Stimulated activated CD4-positive, alpha-beta T cell treated with anti-CD3 and anti-CD28 coated beads, Interleukin-1b, Interleukin-23, amount 100 ng/mL, for 1 hour (primary cell): ENCODE measurements around the gene JDP2.
"Not testable (repeated sequence)": the region's sequence is repeated elsewhere in the genome, so short reads cannot be mapped to it uniquely, and the experiment has no call there.

ENCODE experiments used
- DNase-seq, 2 donors: peaks; one replicate each; pipeline ENCODE4 v3.0.0-alpha.2; 2020; ENCODE audit warnings: low read depth in 2 of 2

JDP2 gene, protein sequence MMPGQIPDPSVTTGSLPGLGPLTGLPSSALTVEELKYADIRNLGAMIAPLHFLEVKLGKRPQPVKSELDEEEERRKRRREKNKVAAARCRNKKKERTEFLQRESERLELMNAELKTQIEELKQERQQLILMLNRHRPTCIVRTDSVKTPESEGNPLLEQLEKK

DNA sequence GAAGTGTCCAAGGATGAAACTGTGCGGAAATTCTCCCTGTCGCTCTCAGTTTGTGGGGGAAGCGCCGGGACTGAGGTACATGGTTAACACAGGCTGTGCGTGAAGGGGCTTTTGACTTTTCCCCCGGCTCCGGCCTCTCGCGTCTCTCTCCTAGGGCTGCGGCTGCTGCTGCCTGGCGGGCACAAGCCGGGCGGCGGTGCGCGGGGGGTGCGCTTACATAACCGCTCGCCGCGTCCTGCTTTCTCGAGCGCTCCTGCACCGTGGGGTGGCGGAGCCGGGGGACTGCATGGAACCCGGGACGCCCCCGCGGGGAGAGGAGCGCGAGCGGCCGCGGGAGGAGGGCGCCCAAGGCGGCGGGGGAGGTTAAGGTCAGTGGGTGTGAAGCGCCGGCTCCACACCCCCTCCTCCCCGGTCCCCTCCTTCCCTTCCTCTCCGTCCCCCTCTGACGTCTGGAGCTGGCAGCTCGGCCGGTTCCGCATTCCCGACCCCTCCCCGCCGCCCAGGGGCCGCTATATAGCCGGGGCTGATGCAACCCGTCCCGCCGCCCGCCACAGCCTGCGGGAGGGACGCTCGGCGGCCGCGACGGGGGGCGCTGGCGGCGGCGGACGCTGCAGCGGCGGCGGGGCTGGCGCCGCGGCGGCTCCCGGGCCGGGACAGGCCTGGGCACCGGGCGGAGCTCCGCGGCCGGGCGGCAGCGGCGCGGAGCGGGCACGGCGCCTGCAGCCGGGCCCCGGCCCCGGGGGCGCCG, at the start of gene JDP2:
Gene JDP2 (plus strand): TSS at position 541 of the 748 bp plus-strand sequence. CDS start 9,899 bp downstream, outside the sequence.
- peak; percentile 1 to 14 for DNase-seq

DNA sequence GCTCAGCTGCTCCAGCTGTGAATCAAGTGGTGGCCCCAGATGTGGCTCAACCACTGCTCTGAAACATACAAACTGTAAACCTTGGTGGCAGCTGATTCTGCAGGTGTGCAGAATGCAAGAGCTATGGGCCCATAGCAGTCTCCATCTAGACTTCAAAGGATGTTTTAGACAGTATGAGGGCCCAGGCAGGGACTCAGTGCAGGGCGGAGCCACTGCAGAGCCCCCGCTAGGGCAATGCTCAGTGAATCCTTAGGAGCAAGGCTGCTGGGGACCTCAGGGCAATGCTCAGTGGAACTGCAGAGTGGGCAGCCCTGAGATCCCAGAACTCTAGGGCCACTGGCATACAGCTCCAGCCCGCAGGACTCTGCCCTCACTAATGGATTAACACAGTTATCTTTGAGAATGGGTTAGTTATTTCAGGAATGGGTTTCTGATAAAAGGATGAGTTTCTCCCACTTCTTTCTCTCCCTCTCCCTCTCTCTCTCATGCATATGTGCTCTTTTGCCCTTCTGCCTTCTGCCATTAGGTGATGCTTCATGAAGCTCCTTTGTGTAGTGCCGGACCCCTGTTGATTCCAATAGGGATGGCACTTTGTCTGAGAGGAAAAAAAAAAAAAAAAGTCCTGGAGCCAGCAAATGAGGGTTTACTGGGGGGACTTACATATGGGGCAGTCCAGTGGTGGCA, 48.4 kb upstream of the JDP2 start:
- DNase-seq, result no peak

DNA sequence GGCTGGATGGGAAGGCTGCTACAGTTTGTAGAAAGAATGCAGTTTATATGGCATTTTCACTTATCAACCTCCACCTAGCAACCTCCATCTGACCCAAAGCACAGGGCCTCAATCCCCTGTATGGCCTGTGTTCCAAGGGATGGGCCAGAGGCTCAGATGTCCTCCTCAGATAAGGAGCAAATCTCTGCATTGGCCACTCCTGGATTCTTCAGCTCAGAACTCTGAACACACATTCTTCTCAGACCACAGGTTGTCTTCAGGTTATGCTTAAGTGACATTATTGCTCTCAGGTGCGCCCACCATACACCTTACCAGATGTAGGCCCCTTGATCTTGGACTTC, 47.9 kb upstream of the JDP2 start:
- DNase-seq, result no peak

DNA sequence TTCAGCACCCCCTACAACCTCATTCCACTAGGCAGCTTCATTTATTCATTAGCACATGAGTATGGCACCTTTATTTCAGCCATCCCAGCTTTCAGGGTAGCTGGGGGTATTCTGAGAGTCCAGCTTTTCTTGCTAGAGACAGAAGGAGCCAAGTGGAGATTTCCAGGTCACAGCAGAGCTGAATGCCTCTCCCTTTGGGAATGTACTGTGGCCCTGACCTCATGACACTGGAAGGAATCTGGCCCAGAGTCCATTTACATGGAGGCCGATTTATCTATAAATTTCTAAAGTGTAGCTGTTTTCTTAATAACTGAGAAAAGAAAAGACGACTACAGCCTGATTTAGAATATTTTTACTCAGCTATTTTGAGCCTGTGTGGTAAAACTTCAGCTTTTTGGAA, 47.2 kb upstream of the JDP2 start:
- DNase-seq, result no peak

DNA sequence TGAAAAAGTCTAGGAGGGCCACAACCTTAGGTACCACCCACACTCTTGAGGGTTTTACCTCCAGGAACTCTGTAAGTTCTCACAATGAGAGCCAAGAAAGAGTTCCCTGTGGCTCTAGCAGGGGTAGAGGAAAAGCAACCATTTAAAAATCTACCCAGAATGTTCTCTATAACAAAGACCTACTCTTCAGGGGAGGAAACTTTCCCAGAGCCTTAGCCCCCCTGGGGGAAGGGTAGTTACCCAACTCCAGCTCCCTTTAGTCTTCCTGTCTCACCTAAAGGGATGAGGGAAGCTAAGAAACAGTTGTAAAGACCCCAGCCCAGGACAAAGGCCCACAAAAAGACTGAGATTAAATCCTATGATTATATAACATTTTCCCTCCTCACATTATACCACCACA, 46.2 kb upstream of the JDP2 start:
- DNase-seq, result no peak

DNA sequence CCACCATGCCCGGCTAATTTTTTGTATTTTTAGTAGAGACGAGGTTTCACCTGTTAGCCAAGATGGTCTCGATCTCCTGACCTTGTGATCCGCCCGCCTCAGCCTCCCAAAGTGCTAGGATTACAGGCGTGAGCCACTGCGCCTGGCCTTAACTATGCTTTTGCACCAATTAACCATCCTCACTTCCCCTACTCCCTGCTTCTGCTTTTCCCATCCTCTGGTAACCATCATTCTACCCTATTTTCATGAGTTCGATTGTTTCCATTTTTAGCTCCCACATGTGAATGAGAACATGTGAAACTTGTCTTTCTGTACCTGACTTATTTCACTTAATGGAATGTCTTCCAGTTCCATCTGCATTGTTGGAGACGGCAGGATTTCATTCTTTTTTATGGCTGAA, 44.6 kb upstream of the JDP2 start:
- DNase-seq, result not testable (repeated sequence)

DNA sequence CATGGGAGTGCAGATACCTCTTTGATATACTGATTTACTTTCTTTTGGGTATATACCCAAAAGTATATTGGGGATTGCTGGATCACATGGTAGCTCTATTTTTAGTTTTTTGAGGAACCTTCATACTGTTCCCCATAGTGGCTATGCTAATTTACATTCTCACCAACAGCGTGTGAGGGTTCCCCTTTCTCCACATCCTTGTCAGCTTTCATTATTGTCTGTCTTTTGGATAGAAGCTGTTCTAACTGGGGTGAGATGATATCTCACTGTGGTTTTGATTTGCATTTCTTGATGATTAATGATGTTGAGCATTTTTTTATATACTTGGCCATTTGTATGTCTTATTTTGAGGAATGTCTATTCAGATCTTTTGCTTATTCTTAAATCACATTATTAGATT, 44.1 kb upstream of the JDP2 start:
- DNase-seq, result no peak

DNA sequence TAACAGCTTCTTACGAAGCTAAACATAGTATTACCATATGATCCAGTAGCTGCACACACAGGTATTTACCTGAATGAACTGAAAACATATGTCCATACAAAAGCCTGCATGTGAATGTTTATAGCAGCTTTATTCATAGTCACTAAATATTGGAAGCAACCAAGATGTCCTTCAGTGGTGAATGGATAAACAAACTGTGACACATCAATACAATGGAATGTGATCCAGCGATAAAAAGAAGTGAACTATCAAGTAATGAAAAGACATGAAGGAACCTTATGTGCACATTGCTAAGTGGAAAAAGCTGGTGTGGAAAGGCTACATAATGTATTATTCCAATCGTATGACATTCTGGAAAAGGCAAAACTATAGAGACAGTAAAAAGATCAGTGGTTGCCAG, 38.1 kb upstream of the JDP2 start:
- DNase-seq, result no peak

DNA sequence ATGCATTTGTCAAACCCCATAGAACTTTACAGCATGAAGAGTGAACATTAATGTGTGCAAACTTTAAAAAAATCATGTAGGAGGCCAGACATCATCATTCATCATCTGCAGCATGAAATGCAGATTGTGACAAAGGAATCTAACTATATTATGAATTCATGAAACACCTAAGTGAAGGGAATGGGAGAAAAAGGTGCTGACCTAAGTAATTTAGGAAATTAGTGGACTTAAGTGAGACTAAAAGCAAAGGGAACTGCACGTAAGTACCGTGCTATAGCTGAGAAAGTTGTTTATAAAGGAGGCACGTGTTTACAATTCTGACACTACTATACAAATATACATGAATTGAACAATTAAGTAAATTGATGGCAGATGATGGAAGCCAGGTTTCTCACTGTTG, 37.6 kb upstream of the JDP2 start:
- DNase-seq, result no peak

DNA sequence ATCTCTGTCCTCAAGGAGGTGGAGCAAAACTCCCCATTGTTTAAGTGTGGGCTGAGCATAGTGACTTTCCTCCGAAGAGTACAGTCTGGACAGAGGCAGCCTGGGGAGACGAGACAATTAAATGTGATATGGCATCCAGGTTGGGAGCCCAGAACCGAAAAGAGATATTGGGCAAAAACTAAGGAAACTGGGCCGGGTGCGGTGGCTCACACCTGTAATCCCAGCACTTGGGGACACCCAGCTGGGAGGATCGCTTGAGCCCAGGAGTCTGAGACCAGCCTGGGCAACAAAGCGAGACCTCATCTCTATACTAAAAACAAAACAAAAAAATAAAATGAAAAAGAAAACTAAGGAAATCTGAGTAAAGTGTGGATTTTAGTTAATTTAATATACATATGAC, 35.9 kb upstream of the JDP2 start:
- no peak for DNase-seq

DNA sequence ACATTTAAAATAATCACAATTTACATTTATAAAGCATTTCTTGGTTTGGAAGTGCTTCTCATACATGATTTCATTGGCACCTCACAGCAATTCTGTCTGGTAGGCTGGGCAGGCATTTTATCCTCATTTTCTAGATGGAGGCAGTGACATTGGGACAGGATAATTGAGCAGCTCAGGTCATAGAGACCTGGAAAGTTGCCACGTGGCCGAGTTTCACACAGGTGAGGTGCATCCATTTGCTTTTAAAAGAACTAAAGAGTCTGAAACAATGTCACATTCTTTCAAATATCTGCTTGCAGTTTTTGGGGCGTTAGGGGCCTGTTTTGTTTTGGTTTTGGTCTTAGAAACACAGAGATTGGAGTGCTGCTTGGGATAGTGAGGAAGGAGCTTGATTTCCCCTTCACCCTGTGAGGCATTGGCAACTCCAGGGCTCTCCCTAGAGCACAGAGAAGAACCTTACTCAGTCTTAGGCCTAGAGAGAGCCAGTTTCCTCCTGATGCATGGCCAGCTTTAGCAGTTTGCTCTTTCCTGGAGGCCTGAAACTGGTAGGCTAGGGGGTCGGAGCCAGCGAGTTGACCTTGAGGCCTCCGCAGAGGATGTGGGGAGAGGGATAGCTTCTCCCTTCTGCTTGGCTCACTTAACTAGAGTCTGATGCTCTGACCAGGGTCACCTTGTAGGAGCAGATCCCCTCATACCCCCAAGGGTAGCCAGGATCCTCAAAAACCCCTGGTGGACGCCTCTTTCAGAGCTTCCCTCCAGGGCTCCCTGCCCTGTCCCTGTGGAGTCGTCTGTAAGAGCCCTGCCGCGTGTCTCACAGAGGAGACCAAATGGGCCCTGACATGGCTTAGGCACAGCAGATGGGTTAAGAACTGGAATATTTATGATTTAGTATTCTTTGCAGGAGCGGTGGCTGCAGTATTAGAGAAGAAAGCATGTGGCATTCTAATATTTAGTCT, 34.9 kb upstream of the JDP2 start:
- DNase-seq, result no peak

DNA sequence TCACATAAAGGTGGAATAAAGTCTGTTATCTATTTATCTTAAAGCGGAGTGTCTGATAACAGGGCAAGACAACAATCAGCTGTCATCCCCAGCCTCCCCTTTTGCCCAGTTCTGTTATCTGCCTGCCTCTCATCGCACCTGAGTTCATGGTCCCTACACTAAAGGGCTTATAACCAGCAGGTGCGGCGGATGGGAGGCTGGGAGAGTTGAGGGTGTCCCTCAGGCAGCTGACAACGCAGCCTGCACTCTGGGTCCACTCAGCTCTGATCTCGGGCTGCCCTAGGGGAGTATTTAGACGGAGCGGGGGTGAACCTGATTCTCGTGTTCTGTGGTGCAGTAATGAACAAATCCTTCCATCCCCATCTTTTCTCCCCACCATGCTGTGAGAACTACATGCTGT, 34.0 kb upstream of the JDP2 start:
- DNase-seq, result no peak

DNA sequence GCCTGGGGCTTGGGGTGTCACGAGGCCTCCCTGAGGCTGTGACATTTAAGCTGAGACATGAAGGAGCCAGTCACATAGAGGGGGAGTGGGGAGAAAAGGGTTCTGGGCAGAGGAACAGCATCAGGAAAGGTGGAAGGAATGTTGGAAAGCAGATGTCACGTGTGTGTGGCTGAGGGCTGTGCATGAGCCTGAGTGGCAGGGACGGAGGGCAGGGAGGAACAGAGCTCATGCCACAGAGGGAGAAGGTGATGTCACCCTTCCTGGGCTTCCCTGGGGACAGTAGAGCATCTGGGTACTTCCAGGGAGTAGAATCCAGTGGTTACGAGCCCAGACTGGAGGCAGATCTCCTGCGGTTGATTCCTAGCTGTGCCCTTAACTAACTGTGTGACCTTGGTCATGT, 32.0 kb upstream of the JDP2 start:
- DNase-seq, result no peak

DNA sequence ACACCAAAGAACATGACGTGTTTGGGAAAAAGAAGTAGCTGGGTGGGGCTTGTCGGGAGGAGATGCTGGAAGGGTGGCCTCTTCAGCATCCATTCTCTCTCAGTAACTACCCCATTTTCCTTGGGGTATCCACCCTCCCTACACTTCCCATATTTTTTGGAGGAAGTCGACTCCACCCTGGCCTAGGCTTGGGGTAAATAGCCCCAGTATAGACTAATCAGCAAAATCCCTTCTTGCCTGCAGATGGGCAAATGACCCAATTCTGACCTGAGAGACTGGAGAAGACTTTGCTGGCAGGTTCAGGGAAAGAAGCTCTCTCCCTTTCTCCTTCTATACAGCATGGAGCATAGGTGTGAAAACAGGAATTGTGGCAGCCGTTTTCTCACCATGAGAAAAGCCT, 28.5 kb upstream of the JDP2 start:
- DNase-seq, result no peak

DNA sequence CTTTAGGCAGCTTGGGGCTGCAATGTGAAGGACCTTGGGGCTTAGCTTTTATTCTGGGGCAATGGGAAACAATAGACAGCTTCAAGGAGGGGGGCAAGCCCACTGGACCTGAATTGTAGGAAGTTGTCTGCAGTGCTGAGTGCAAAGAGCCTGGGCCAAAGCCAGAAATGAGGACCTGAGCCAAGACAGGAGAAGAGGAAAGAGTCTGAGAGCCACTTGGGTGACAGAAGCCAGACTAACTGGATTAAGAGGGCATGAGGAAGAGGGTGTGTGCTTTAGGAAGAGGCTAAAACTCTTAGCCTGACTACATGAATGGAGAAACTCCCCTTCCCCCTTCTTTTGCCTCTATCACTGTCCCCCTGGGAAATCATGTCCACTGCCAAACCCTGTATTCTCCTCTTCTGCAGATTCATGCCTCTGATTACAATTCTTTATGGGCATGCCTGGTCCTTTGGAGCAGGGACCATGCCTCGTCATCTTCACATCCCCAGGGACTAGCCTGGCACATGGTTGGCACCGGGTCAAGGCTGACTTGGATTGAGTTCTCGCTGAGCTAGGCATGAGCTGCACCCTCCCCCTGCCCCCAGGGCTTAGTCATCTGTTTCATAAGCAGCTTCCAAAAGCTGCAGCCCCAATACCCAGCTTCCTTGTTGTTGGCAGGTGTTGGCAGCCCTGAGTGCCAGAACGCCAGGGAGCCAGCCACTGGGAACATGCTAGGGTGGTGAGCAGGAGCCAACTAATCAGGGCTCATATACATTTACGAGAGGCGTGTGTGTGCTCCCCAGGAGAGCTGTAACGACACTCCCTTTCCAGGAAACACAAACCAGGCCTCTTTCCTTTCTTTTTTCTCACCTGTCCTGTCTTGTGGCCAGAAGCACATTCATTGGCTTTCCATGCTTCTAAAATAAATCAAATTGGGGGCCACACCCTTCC, 27.7 kb upstream of the JDP2 start:
- no peak for DNase-seq

DNA sequence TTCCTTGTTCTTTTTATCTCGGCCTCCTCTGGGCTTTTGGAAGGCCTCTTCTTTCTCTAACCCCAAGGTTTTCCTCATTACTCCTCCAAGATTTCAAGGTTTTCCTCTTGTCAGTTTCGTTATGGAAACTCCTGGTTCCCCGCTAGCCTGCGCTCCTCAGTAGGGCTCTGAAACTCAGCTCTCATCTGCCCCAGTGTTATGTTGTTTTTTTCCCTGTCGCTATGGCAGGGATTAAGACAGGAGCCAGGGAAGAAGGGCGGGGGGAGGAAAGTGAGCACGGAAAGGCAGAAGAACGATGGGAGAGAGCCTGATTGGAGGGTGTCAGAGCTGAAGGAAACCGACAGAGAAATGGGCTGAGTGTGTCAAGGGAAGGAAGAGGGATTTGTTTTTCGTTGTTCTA, 26.5 kb upstream of the JDP2 start:
- DNase-seq, result no peak

DNA sequence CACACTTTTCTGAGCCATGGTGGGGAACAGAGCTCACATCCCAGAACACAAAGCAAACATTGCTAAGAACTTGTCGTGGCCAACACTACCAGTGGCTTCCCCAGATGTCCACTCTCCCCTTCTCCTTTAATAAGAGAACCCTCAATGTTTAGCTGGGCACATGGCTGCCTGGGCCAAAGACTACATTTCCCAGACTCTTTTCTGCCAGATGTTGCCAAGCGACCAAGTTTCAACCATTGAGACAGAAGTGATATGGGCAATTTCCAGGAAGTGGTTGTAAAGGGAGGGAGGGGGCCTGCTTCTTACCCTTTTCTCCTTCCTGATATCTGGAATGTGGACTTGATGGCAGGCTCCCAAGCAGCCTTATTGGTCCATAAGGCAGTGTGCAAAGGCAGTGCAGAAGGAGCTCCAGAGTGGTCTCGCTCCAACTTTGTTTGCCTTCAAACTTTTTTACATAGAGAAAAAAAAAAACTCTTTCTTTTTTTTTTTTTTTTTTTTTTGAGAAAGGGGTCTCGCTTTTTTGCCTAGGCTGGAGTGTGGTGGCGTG, 24.9 kb upstream of the JDP2 start:
- no peak for DNase-seq

DNA sequence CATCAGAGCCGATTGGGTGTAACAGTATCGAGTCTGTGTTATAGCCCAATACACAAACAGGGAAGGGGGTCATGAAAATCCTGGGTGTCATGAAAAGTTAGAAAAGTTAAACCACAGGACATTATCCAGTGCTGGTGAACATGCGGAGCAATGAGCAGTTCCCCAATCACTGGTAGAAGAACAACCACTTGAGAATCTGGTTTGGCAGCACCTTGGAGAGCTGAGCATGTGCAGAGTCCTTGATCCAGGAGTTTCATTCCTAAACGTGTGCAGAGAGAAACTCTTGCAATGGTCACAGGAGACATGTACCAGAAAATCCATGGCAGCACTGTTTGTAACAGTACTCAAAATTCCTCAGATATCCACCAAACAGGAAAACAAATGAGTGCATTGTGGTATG, 23.0 kb upstream of the JDP2 start:
- DNase-seq, result no peak

DNA sequence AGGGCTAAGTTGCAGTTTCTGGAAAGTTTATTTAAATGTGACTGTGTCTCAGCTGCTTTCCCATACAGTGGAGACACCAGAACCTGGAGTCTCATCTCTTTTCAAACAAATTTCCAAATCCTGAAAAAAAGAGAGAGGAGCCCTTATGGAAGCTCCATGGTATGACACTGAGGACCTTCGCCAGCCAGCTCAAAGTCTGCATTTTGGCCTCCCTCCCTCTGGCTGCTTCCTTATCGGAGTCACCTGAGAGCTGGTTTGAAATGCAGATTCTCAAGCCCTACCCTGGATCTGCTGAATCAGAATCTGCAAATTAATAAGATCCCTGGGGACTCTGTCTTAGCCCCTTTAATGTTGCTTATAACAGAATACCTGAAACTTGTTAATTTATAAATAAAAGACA, 21.7 kb upstream of the JDP2 start:
- DNase-seq, result no peak

DNA sequence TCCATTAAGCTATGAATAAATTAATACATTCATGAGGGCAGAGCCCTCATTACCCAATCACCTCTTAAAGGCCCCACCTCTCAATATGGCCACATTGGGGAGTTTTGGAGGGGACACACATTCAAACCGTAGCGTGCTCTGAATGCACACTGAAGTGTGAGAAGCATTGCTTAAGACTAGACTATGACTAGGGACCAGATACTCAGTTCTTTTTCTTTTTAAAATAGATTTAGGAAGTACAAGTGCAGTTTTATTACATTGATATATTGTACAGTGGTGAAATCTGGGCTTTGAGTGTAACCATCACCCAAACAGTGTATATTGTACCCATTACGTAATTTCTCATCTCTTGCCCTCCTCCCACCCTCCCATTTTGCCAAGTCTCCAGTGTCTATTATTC, 21.0 kb upstream of the JDP2 start:
- no peak for DNase-seq
